K562 (cell line): Measurements from ENCODE around the gene PLEKHS1. TPM values are rescaled to one million over a fixed set of nuclear protein-coding genes. Genes with fewer than 3 reads are reported as not detected.

ENCODE experiments used
- ATAC-seq: fragments of 200-7000 bp; cut with Tn5 transposase; 3 replicates; pipeline ENCODE4 v1.9.1; 2020; ENCODE audit warnings: moderate library complexity
- BruUV-seq: library from RNA; stranded (reverse); fragments of 400-500 nt; replicated peaks from 2 replicates; lab custom pipeline; 2021; lab: Mats Ljungman, UMichigan
- CTCF ChIA-PET: fragments of 300-600 bp; formaldehyde crosslinking; extraction: SDS; loops from one replicate; lab custom pipeline; 2021; ENCODE audit warnings: low intra/inter-chr PET ratio; lab: Yijun Ruan, JAX
- POLR2A ChIA-PET: fragments of 300-600, 350-650 bp; sonication (Branson Sonifier 250); formaldehyde crosslinking; extraction: SDS; loops from one replicate; lab custom pipeline; 2021; ENCODE audit warnings: antibody characterized with exemption, inconsistent platforms; lab: Yijun Ruan, JAX
- DNase-seq, 4 experiments: peaks; one replicate each; pipeline versions ENCODE4 v3.0.0 to v3.0.0-alpha.2; 2011 to 2018; ENCODE audit warnings: low spot score in 3 of 4, mixed read lengths in 3 of 4; ENCODE audit errors: extremely low read depth in 1 of 4
- FAIRE-seq: peaks from 2 replicates; lab custom pipeline; 2011; peaks lifted over from hg19 to GRCh38; lab: Jason Lieb, UNC
- H2AFZ ChIP-seq: 2 replicates; pipeline ENCODE4 v1.6.0; 2011; ENCODE audit warnings: low read depth, low read length, control low read depth, inconsistent platforms
- H3K27ac ChIP-seq: fragments of 200-600 bp; 3 replicates; pipeline ENCODE4 v1.8.0; 2011; ENCODE audit warnings: low read depth, mild to moderate bottlenecking, control low read depth, inconsistent platforms, low read length, moderate library complexity, mixed read lengths; ENCODE audit errors: extremely low read depth
- H3K27me3 ChIP-seq, 2 experiments: fragments of 300-600 bp in 1 of 2; 2 replicates in 1 of 2; 3 replicates in 1 of 2; pipeline versions ENCODE4 v1.6.0 to v1.8.0; 2011; ENCODE audit warnings: inconsistent platforms in 2 of 2, low read length in 2 of 2, mild to moderate bottlenecking in 1 of 2, mixed read lengths in 1 of 2, moderate library complexity in 1 of 2; ENCODE audit not compliant: control insufficient read depth in 2 of 2, insufficient read depth in 2 of 2
- H3K36me3 ChIP-seq: fragments of 300-600 bp; 3 replicates; pipeline ENCODE4 v1.8.0; 2011; ENCODE audit warnings: mild to moderate bottlenecking, low read length, inconsistent platforms; ENCODE audit not compliant: control insufficient read depth, insufficient read depth
- H3K4me1 ChIP-seq, 2 experiments: fragments of 200-600 bp in 1 of 2; replicated peaks in 1 of 2; 2 replicates in 1 of 2; 3 replicates in 1 of 2; pipeline versions ENCODE4 v1.5.1 to v1.8.0; 2011; ENCODE audit warnings: inconsistent platforms in 2 of 2, low read length in 2 of 2, mild to moderate bottlenecking in 1 of 2, mixed read lengths in 1 of 2, moderate library complexity in 1 of 2; ENCODE audit not compliant: control insufficient read depth in 2 of 2, insufficient read depth in 2 of 2
- H3K4me2 ChIP-seq: 2 replicates; pipeline ENCODE4 v1.6.1; 2011; ENCODE audit warnings: low read length, control low read depth, inconsistent platforms, mixed read lengths; ENCODE audit not compliant: insufficient read depth
- H3K4me3 ChIP-seq: fragments of 200-600 bp; sonication (generic), shearing (Covaris generic); 2 replicates; pipeline ENCODE4 v1.5.1; 2016; ENCODE audit warnings: control low read depth, inconsistent platforms
- H3K79me2 ChIP-seq: fragments of 200-600 bp; 3 replicates; pipeline ENCODE4 v1.8.0; 2011; ENCODE audit warnings: low read length, inconsistent platforms; ENCODE audit not compliant: control insufficient read depth, insufficient read depth
- H3K9ac ChIP-seq, 2 experiments: 2 replicates each; pipeline versions ENCODE4 v1.6.0 to v1.6.1; 2011; ENCODE audit warnings: low read depth in 2 of 2, low read length in 2 of 2, control low read depth in 1 of 2, inconsistent platforms in 1 of 2, mild to moderate bottlenecking in 1 of 2, mixed read lengths in 1 of 2; ENCODE audit not compliant: insufficient read depth in 1 of 2
- H3K9me1 ChIP-seq: one replicate; pipeline ENCODE4 v1.6.0; 2011; ENCODE audit warnings: inconsistent platforms, mild to moderate bottlenecking, low read length, moderate library complexity; ENCODE audit not compliant: control insufficient read depth, insufficient read depth
- H3K9me3 ChIP-seq: replicated peaks from 2 replicates; pipeline ENCODE4 v1.5.1; 2011; ENCODE audit warnings: low read depth, low read length, inconsistent platforms; ENCODE audit not compliant: control insufficient read depth, insufficient read depth
- H4K20me1 ChIP-seq: replicated peaks from 2 replicates; pipeline ENCODE4 v1.6.1; 2011; ENCODE audit warnings: low read length, inconsistent platforms, mixed read lengths; ENCODE audit not compliant: control insufficient read depth, insufficient read depth
- PRPF4 ChIP-seq: fragments of 200-400 bp; formaldehyde crosslinking; IDR thresholded peaks from one replicate; pipeline ENCODE4 v1.6.1; 2017; ENCODE audit warnings: low read length, low read depth, mild to moderate bottlenecking; ENCODE audit not compliant: insufficient read depth, poor library complexity, severe bottlenecking
- RBM25 ChIP-seq: fragments of 200-400 bp; formaldehyde crosslinking; IDR thresholded peaks from 2 replicates; pipeline ENCODE4 v1.6.1; 2018; ENCODE audit warnings: low read length, low read depth, moderate library complexity; ENCODE audit not compliant: severe bottlenecking
- ZFP36 ChIP-seq: fragments of 150-350 bp; IDR thresholded peaks from 2 replicates; pipeline ENCODE4 v1.6.1; 2018; ENCODE audit warnings: low read length, low read depth; ENCODE audit not compliant: partially characterized antibody
- WGBS: fragments of 100-300 bp; shearing (Covaris generic); methylation state at CpG from one replicate; pipeline ENCODE4 v1.1.6; 2016; ENCODE audit warnings: low coverage, mixed read lengths; ENCODE audit not compliant: insufficient coverage; ENCODE audit errors: missing lambda C conversion rate; 5-methylcytosine and 5-hydroxymethylcytosine counted together
- in situ Hi-C: fragments of 300-500 bp; cut with MboI; formaldehyde crosslinking; loops from 4 replicates; pipeline ENCODE4 v1.15.0; 2018; ENCODE audit warnings: inconsistent platforms, mixed read lengths
- intact Hi-C: fragments of 100-400 bp; cut with micrococcal nuclease; formaldehyde crosslinking; loops from 2 replicates; pipeline ENCODE4 v1.14.2; 2022
- polyA plus RNA-seq, 8 experiments: library from polyadenylated mRNA; depleted of rRNA in 4 of 8; stranded (reverse) in 5 of 8; unstranded in 3 of 8; fragments of >200 nt; fragmentation: Nextera tagmentation in 2 of 8; fragmentation: Illumina TruSeq in 1 of 8; extraction: Ambion mirVana in 2 of 8; extraction: Trizol in 1 of 8; gene quantifications; 2 replicates each; pipeline versions ENCODE4 v1.2.1 to v1.2.3, GENCODE V29; 2011 to 2014; ENCODE audit warnings: inconsistent platforms in 1 of 8, missing spikeins in 1 of 8
- total RNA-seq, 7 experiments: library from RNA; depleted of rRNA in 6 of 7; stranded (reverse); fragments of >200 nt in 6 of 7; fragmentation: Illumina TruSeq in 2 of 7; extraction: Trizol in 2 of 7; gene quantifications; 2 replicates each; pipeline versions ENCODE4 v1.2.1 to v1.2.3, GENCODE V29; 2011 to 2021; ENCODE audit warnings: low replicate concordance in 1 of 7
- TF ChIP-seq, protein P1 (sequence below): sonication (generic); formaldehyde crosslinking; IDR thresholded peaks from 2 replicates; pipeline ENCODE4 v1.8.1; 2023; ENCODE audit warnings: mild to moderate bottlenecking, missing genetic modification reagents

Gene PLEKHS1
- total and polyA plus RNA-seq, 9 of the 15 experiments (the other 6 are each of a cell fraction or from before 2014, with no cell fraction given): not detected

DNA sequence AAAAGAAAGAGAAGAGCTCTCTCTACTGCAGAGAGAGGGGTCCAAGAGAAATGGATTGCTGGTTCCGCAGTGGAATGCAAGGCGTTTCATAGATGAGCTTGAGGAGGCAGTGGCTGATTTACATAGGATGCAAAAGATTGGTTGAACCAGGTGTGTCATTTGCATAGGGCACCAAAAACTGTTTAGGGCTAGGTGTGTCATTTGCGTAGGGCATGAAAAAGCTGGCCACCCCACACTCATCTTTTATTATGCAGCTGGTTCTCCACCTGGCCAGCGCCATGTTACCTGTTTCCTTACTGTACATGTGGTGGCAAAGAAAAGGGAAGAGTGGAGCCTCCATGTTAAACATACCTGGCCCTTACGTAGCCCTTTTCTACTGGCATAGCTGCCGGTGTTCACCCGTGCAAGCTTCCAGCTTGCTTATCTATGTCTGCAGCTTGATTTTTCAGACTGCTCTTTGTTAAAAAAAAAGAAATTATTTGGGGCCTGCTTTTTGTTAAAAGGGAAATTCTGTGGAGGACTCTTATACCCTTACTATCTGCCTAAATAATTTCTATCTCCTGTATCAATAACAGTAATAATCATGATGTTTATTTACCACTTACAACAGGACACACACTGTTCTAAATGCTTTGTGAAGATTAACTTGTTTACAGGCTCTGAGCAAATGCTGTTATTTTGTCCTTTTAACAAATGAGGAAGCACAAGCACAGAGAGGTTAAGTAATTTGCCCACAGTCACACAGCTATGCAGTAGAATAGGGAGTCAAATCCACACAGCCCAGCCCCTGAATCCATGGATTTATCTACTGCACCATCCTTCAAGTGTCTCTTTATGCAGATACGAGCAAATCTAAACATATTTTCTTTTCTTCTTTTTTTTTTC lies 38.5 kb upstream of the PLEKHS1 start:
- Histone ChIP-seq H3K9me1 (no peaks in the 10 kb centered on the region), H3K27ac (no peak overlapping the region), H3K4me2 (no peak overlapping the region), H2AFZ (no peak overlapping the region), H3K27me3 (peaks cover 5 to 16% of the 10 kb centered on the region in 2 experiments; a peak in 4 of 5 replicates), H3K36me3 (no peaks in the 10 kb centered on the region), H4K20me1 (no peaks in the 10 kb centered on the region), H3K4me3 (no peak overlapping the region), H3K9me3 (no peaks in the 10 kb centered on the region), H3K4me1 (no peaks in the 10 kb centered on the region; a peak in 1 of 5 replicates), H3K79me2 (no peaks in the 10 kb centered on the region), H3K9ac (no peak overlapping the region)
- CTCF ChIA-PET: no interaction called here
- in situ Hi-C loops: no loop called here
- FAIRE-seq (no peak), ATAC-seq (no peak; the same call in 2 of the 3 replicates), DNase-seq (no peak)
- WGBS: 8% methylated on average over 7 of the region's 8 CpGs
- POLR2A ChIA-PET: interaction anchor here (0.8 kb wide), 1 partner anchor 388 kb away, joined by 4 read pairs; no protein-coding TSS in a partner anchor
- intact Hi-C loops: no loop called here
- TF ChIP-seq RBM25 (peak; percentile 55), PRPF4 (no peak), ZFP36 (peak; percentile 15)
- TF ChIP-seq, protein P1, sequence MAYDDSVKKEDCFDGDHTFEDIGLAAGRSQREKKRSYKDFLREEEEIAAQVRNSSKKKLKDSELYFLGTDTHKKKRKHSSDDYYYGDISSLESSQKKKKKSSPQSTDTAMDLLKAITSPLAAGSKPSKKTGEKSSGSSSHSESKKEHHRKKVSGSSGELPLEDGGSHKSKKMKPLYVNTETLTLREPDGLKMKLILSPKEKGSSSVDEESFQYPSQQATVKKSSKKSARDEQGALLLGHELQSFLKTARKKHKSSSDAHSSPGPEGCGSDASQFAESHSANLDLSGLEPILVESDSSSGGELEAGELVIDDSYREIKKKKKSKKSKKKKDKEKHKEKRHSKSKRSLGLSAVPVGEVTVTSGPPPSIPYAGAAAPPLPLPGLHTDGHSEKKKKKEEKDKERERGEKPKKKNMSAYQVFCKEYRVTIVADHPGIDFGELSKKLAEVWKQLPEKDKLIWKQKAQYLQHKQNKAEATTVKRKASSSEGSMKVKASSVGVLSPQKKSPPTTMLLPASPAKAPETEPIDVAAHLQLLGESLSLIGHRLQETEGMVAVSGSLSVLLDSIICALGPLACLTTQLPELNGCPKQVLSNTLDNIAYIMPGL (CRISPR knock-in tag): no peak
- no TSS peak for BruUV-seq
